GM19099 (cell line): ENCODE data around the gene NOP10.

Experiments
- POLR2A ChIP-seq: IDR thresholded peaks from 3 replicates; pipeline ENCODE4 v1.6.1; 2011; ENCODE audit warnings: low read depth; ENCODE audit not compliant: insufficient read length; ENCODE audit errors: extremely low read depth

Gene NOP10

DNA sequence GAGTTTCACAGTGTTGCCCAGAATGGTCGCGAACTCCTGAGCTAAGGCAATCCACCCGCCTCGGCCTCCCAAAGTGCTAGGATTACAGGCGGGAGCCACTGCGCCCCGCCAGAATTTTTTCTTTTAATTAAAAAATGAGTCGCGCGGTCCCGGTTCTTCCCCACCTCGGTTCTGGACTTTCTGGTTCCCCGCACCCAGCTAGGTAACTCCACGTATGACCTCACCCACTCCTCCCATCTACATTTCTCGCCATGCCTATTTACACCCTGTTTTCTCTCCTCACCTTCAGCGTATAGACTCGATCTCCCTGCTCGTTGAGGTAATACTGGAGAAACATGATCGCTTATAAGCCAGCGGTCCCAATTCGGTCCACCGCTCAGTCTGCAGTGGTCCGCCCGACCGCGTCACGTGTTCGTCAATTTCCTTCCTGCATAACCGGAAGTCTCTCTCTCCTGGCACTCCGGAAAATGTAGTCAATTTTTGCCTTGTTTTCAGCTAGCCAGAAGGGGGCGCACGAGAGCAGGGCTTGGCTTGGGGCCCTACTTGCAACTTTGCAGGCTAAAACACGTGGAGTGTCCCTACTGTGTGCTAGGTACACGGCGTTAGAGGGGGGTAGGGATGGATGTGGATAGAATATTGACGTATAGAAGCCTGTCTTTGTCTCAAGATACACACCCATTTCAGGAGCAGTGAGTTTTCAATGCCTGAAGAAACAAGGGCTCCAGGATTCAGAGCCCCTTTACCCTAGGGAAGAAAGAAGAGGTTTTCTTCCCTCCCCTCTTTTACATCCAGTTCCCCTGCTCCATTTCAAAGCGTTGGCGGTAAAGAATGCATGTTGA, at the start of gene NOP10, which contains the start of gene NUTM1:
NOP10 (minus strand) TSS at position 400 of the 839 bp plus-strand sequence; CDS start at position 337, 63 bp downstream.
NUTM1 (plus strand) TSS at position 579 of the 839 bp plus-strand sequence. CDS start 382 bp downstream, outside the sequence.
- TF ChIP-seq POLR2A = peak; percentile 95

DNA sequence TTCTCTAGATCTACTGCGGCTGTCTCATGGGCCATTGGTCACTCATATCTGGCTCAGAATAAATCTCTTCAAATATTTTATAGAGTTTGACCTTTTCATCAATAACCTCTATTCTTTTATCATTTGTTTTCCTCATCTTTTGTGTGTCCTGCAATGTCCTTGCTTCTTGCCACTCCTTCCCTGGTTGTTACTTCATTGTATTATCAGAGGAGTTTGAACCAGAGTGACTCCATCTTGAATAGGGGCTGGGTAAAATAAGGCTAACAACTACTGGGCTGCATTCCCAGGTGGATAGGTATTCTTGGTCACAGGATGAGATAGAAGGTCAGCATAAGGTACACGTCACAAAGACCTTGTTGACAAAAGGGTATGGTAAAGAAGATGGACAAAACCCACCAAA, 33.9 kb upstream of the NOP10 start:
- TF ChIP-seq POLR2A = no peak

DNA sequence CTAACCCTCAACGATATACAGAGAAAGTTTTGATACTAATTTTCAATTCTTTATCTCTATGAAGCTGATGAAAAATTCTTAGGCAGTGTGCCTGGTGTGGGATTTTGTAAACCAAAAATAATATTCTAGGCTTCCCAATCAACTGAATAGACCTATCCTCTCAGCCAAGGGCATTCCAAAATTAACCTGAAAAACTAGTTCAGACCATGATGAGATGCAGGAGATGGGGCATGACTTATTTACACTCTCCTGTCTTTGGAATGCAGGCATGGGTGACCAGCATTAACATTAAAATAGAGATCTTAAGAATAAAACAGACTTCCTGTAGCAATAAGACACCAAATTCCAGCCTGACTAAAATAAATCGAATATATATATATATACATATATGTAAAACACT, 31.9 kb upstream of the NOP10 start:
- no peak for TF ChIP-seq POLR2A

DNA sequence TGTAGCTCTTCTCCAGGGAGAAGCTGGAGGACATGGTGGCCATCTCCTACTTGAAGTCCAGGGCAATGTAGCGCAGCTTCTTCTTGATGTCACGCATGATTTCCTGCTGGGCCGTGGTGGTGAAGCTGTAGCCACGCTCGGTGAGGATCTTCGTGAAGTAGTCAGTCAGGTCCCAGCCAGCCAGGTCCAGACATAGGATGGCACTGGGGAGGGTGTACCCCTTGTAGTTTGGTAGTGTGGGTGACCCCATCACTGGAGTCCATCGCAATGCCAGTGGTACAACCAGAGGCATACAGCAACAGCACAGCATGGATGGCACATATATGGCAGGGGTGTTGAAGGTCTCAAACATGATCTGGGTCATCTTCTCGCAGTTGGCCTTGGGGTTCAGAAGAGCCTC, 31.0 kb upstream of the NOP10 start:
- no peak for TF ChIP-seq POLR2A

DNA sequence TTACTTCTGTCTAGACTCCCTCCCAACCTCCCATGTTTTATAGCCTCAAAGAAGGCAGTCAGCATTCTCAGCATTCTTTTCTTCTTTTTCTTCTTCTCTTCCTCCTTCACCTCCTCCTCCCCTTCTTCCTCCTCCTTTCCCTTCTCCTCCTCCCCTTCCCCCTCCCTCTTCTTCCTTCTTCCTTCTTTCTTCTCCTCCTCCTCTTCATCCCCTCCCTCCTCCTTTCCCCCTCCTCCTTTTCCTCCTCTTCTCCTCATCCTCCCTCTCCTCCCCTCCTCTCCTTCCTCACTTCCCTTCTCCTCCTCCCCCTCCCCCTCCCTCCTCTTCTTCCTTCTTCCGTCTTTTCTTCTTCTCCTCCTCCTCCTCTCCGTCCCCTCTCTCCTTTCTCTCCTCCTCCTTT, 27.7 kb upstream of the NOP10 start:
- no peak for TF ChIP-seq POLR2A

DNA sequence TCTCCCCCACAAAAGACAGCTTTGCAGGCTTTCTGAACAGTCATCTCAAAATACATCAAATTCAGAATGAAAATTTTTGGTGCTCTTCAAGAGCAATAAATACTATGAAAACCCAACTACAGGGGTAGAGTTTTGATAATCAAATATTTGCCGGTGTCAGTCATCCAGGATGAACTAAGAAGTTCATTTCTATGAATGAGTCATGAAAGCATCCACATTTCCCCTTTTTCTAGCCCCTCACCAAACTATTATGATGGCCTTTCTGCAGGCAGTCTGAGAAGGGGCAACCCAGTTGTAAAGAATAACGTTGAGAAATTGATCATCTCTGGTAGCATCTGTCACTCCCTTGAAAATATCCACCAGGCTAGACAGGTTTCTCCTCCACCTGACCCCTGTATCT, 27.2 kb upstream of the NOP10 start:
- no peak for TF ChIP-seq POLR2A

DNA sequence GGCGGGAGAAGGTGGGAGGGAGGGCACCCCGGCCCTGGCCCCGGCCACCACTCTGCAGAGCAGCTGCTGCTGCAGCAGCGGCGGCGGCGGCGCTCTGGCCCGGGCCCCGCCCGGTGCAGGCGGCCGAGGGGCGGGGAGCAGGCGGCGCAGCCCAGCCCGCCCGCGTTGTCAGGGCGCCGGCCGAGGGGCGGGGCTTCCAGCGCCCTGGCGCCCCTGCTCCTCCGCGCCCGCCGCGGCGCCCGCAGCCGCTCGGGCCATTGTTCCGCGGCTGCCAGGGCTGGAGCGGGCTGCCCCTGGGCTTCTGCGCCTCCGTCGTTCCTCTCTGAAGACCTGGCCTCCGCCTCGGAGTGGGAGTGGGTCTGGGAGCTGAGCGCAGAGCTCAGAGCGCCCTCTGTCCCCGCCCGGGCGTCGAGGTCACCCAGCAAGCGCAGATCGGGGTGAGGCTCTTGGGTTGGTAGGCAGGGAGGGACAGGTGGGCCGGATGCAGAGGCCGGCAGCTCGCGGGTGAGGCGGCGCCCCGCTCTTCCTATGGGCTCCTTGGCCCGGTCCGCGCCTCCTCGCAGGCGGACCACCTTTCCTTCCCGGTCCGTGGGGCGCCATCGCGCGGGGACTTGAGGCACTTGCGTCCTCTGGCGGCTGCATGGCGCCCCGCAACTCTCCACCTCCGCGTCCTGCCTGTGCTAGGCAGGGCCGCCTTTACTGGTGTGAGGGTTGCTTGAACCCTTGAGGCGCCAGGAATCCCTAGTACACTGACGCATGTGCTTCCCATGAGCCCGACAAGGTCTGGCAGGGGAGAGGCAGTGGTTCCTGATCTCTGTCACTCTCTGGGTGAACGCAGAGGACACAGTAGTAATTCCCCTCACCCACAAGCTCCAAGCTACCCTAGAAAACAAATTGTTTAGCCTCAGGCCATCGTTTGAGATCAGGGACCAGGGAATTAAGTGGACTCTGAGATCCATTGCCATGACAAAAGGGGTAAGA, 24.5 kb upstream of the NOP10 start, which contains the start of gene LPCAT4:
LPCAT4 (minus strand) TSS at position 96 of the 981 bp plus-strand sequence. CDS start 96 bp downstream, outside the sequence.
- peak; percentile 88 for TF ChIP-seq POLR2A

DNA sequence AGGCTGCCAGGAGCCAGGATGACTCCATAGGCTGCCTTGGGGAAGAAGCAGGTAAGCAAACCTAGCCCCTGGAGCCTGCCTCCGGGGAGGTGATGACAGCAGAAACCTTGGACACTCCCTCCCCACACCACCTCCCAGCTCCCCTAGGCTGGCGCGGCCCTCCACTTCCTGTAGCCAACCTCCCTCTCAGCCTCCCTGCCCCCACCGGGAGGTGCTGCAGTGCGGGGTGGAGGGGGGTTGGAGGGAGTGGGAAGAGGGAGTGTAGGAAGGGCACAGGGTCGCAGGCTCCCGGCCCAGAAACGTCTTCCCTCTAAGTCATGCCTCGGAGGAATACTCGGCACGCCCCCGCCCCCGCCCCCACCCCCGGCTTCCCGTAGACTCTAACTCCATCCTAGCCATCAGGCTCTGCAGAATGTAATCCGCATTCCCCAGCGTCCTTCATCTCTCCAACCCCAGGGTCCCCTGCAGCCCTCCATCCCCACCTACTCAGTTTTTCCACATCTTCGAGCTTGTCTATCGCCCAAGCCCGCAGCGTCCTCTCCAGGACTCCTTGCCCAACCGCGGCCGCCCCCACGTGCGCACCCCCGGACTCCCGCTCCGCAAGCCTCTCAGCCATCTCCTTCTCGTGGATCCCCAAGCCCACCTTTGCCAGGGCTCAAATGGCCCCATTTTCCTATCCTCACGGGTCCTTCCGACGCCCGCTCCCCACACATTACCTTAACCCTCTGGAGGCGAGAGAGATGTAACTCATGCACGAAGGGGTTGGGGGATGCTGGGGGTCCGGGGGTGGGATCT, 23.5 kb upstream of the NOP10 start:
- no peak for TF ChIP-seq POLR2A

DNA sequence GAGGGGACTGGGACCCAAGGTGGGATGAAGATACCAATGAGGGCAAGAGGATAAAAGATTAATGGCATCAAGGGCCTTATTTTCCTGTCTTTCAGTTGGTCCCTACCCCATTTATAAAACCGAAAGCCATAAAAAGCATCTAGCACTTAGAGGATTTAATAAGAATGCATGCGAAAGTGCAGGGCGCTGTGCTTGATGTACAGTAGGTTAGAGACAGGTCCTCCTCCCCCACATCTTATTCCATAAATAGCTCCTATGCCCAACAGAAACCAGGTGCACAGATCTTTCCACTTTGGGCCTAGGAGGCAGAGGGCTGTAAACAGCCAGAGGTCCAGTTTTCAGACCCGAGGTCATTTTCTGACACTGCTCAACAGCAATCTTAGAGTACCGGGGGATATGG, 22.9 kb upstream of the NOP10 start:
- no peak for TF ChIP-seq POLR2A

DNA sequence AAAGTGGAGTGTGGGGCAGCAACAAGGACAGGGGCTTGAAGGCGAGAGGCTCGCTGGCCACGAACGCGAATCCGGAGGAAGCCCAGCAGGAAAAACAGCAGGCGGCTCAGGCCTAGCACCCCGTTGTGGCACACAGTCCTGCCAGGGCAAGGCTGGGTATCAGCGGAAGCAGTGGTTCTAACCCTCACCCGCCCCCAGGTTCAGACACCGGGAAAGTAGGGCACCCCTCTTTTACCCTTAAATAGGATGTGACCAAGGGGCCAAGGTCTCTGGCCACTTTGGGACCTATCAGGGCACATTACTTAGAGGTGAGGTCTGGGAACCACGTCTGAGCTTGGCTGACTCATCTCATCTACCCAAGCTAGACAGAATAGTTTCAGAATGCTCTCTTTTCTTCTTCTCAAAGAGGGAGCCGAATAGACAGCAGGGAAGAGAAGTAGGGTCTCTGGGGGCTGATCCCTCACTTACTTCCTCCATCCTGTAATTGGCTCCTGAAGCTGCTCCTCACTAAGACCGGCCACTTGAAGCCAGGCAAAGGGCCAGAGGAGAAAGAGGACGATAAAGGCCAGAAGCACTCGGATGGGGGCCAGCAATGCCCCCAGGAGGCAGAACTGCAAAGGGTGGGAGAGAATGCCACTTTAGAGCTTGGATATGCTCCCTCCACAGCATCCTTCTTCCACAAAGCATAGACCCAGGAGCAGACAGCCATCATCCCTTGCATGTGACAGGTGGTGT, 22.3 kb upstream of the NOP10 start:
- TF ChIP-seq POLR2A = no peak

DNA sequence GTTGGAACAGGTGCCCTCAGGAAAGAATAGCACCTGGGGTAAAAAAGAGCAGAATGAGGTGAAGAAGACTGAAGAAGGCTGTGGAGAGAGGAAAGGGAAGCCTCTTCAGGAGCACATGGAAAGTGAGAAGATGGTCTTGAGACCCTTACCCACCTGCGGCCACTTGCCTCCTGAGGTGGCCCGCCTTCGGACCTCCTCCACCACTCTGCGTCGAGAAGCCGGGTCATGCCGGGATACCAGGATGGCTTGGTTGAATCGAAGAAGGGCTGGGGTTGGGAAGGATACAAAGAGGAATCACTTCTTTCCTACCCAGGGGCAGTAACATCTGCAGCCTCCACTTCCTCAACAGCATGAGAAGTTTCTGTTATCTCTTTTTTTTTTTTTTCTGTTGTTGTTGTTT, 21.1 kb upstream of the NOP10 start:
- TF ChIP-seq POLR2A = no peak

DNA sequence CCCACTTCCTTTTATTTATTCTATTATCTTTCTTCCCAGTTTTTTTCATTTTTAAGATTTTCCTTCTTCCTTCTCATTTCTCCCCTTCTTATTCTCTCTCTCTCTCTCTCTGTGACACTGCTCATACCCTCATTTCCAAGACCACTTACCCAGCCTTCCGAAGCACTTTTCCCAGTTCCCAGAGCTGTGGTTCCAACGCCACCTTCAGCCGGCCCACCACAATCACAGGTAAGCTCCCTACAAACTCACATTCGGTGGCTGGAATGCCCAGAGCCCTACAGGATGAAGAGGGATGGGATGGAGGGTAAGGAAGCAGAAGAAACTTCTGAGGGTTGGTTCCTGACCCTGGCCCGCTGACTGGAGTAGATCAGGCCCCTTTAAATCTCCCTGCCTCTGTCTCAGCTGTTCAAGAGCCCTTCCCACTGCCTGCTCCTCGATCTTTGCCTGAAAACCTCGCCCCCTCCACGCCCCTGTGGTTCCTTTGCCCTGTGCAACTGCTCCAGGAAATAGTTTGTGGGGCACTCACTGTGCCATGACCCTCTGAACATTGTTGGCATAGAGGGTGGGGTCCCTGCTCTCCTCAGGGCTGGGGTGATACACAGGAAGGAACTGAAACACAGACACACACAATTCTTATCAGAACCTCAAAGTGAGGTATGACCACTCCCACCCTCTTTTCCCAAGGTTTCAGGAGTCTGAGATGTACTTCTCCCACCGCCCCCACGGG, 19.3 kb upstream of the NOP10 start:
- no peak for TF ChIP-seq POLR2A

DNA sequence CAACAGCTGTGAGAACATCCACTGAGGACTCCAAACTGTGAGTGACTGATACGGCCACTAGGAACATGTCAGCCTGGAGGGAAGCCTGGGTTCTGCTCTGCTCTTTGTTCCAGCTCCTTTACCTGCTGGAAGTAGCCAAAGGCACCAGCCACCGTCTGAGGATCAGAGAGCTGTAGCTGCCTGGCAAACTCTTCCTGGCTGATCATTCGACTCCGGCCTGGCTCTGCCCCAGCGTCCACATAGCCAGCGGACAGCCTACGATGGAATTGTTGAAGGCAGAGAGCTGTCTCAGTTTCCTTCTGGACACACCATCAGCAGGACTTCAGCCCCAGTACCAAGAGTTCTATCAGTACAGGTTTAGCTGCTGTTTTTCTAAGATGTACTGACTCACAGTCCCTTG, 18.3 kb upstream of the NOP10 start:
- no peak for TF ChIP-seq POLR2A
